ENCODE measurements around the gene PEDS1. TPM values are rescaled to one million over a fixed set of nuclear protein-coding genes. Genes with fewer than 3 reads are reported as not detected.
A peak's percentile ranks its signal among the peaks of the same experiment; 100 is the strongest.
"Not testable (repeated sequence)": the region's sequence is repeated elsewhere in the genome, so short reads cannot be mapped to it uniquely, and the experiment has no call there.

Gene PEDS1
- total RNA-seq (10 to 100 TPM; 13.7 to 37.4 (median 23.6) TPM), polyA plus RNA-seq (10 to 100 TPM; 28.4 to 35.3 TPM)
- long read RNA-seq, donor 1, full-length matches to known transcripts, result 13 of 29 reads
- long read RNA-seq, donor 1, partial matches to known transcripts, result 4 of 29 reads
- long read RNA-seq, donor 1, other reads (novel, unspliced or antisense), result 12 of 29 reads
- long read RNA-seq, donor 2, full-length matches to known transcripts, result 71 of 105 reads
- long read RNA-seq, donor 2, partial matches to known transcripts, result 16 of 105 reads
- long read RNA-seq, donor 2, other reads (novel, unspliced or antisense), result 18 of 105 reads
- long read RNA-seq, donor 3, full-length matches to known transcripts, result 16 of 33 reads
- long read RNA-seq, donor 3, partial matches to known transcripts, result 1 of 33 reads
- long read RNA-seq, donor 3, other reads (novel, unspliced or antisense), result 16 of 33 reads

GRCh38 chr20:50153500-50154377, at the start of gene PEDS1:
Gene PEDS1, minus strand, starts transcription at chr20:50153723. Its CDS starts 86 bp downstream, at chr20:50153637.
- intact Hi-C loops (cut with DNase I), result loop anchor here in 2 of 10 donors (1.0 to 5.0 kb wide), 3 partner anchors 13 to 36 kb away; no protein-coding TSS in a partner anchor
- peak within 1 kb of the TSS; percentile 54 to 98 (median 94) for H3K27ac ChIP-seq
- peak; percentile 94 to 97 (median 95) for DNase-seq
- TF ChIP-seq POLR2A (IDR thresholded peaks at IDR 0.05) (peak; percentile 74 to 87), CTCF (IDR thresholded peaks at IDR 0.05) (peak in 1 of 12 donors; percentile 15)
- peaks cover 7 to 50% (median 39%) of the 10 kb centered on the region in 12 donors for H3K4me1 ChIP-seq
- ATAC-seq, result peak; percentile 95 to 98 (median 97)
- H3K36me3 ChIP-seq, result peaks cover 0 to 7% (median 0%) of the 10 kb centered on the region in 9 donors
- H3K9me3 ChIP-seq, result no peaks in the 10 kb centered on the region
- 1 to 7% (median 3%) methylated on average over 47 to 99 of the region's 99 CpGs for WGBS, 4 donors
- peak within 1 kb of the TSS; percentile 37 to 100 (median 97) for H3K4me3 ChIP-seq
- no peaks in the 10 kb centered on the region for H3K27me3 ChIP-seq

- 85 to 97% (median 92%) methylated on average over 5 of the region's 5 CpGs for WGBS, 4 donors
- no peak for DNase-seq
- ATAC-seq, result no peak
Measured at GRCh38 chr20:50202677-50203076, 49.2 kb upstream of the PEDS1 start.

DNA sequence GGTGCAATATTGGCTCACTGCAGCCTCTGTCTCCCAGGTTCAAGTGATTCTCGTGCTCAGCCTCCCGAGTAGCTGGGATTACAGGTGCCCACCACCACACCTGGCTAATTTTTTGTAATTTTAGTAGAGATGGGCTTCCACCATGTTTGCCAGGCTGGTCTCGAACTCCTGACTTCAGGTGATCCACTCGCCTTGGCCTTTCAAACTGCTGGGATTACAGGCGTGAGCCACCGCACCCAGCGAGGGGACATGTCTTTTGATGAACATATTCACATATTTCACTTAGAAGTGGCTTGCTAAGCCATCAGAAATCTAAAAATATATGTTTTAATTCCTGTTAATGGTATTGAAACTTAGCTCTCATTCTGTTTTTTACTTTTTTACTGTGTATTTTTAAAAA, 48.2 kb upstream of the PEDS1 start:
- H3K4me1 ChIP-seq; H3K27me3 ChIP-seq; intact Hi-C loops (cut with DNase I); DNase-seq; ATAC-seq; H3K36me3 ChIP-seq; H3K27ac ChIP-seq; H3K4me3 ChIP-seq: not testable (repeated sequence)
- H3K9me3 ChIP-seq, result peaks cover 0 to 20% (median 4%) of the 10 kb centered on the region in 12 donors
- WGBS, 4 donors, result 93 to 97% (median 94%) methylated on average over 7 of the region's 7 CpGs

More at GRCh38 chr20:50202677-50203076, 49.2 kb upstream of the PEDS1 start:
- Histone ChIP-seq H3K27ac (no peak overlapping the region), H3K4me3 (no peak overlapping the region), H3K27me3 (no peaks in the 10 kb centered on the region), H3K9me3 (peaks cover 0 to 20% (median 4%) of the 10 kb centered on the region in 12 donors), H3K36me3 (no peaks in the 10 kb centered on the region), H3K4me1 (peaks cover 0 to 9% (median 0%) of the 10 kb centered on the region in 12 donors)
- TF ChIP-seq CTCF (IDR thresholded peaks at IDR 0.05) (no peak), POLR2A (IDR thresholded peaks at IDR 0.05) (no peak)
- intact Hi-C loops (cut with DNase I), result no loop called here

- no peaks in the 10 kb centered on the region for H3K27me3 ChIP-seq
- H3K4me3 ChIP-seq, result no peak overlapping the region
- ATAC-seq, result peak in 3 of 4 donors; percentile 41 to 59 (median 56)
- intact Hi-C loops (cut with DNase I), result no loop called here
- 60 to 67% (median 63%) methylated on average over 6 of the region's 6 CpGs for WGBS, 4 donors
- peak overlapping the region in 4 of 12 donors; percentile 13 to 54 (median 28) for H3K27ac ChIP-seq
- H3K9me3 ChIP-seq, result peaks cover 0 to 20% (median 4%) of the 10 kb centered on the region in 12 donors
- no peaks in the 10 kb centered on the region for H3K36me3 ChIP-seq
- TF ChIP-seq CTCF (IDR thresholded peaks at IDR 0.05), result no peak
- no peak for TF ChIP-seq POLR2A (IDR thresholded peaks at IDR 0.05)
- DNase-seq, result peak in 2 of 5 donors; percentile 63 to 65
- H3K4me1 ChIP-seq, result peaks cover 0 to 9% (median 0%) of the 10 kb centered on the region in 12 donors
Measured at GRCh38 chr20:50200482-50201104, 47.1 kb upstream of the PEDS1 start.
